COLO668 (cell line): ENCODE measurements around the gene PAPPA.

ENCODE experiments used
- DNase-seq: peaks from one replicate; lab custom pipeline; 2025; ENCODE audit not compliant: unreplicated experiment; lab: John Stamatoyannopoulos, UW

Gene PAPPA

GRCh38 chr9:116409129-116409528 is 255.5 kb downstream of the PAPPA start:
- no peak for DNase-seq

- no peak for DNase-seq
Observed at GRCh38 chr9:116409638-116410037, 256.0 kb downstream of the PAPPA start.

GRCh38 chr9:116411506-116411905 is 257.9 kb downstream of the PAPPA start:
- no peak for DNase-seq

- no peak for DNase-seq
Observed at GRCh38 chr9:116414374-116414773, 260.8 kb downstream of the PAPPA start.

- DNase-seq = no peak
Observed at GRCh38 chr9:116416421-116416820, 262.8 kb downstream of the PAPPA start.

GRCh38 chr9:116417464-116417863 is 263.9 kb downstream of the PAPPA start:
- no peak for DNase-seq

- no peak for DNase-seq
Observed at GRCh38 chr9:116419181-116419580, 265.6 kb downstream of the PAPPA start.

- no peak for DNase-seq
Observed at GRCh38 chr9:116420993-116421538, 267.5 kb downstream of the PAPPA start.

- no peak for DNase-seq
Observed at GRCh38 chr9:116422119-116422979, 268.8 kb downstream of the PAPPA start.

- no peak for DNase-seq
Observed at GRCh38 chr9:116423149-116423548, 269.6 kb downstream of the PAPPA start.

GRCh38 chr9:116425244-116425643 is 271.7 kb downstream of the PAPPA start:
- no peak for DNase-seq

GRCh38 chr9:116430849-116431248 is 277.3 kb downstream of the PAPPA start:
- DNase-seq = no peak

- no peak for DNase-seq
Observed at GRCh38 chr9:116432051-116432450, 278.5 kb downstream of the PAPPA start.

- no peak for DNase-seq
Observed at GRCh38 chr9:116434314-116434713, 280.7 kb downstream of the PAPPA start.

GRCh38 chr9:116435706-116436105 is 282.1 kb downstream of the PAPPA start:
- DNase-seq = no peak

- DNase-seq = no peak
Observed at GRCh38 chr9:116436121-116436520, 282.5 kb downstream of the PAPPA start.

- DNase-seq = no peak
Observed at GRCh38 chr9:116437411-116438370, 284.1 kb downstream of the PAPPA start.

- DNase-seq = no peak
Observed at GRCh38 chr9:116442528-116442927, 288.9 kb downstream of the PAPPA start.

- DNase-seq = no peak
Observed at GRCh38 chr9:116447934-116448333, 294.3 kb downstream of the PAPPA start.

GRCh38 chr9:116448431-116448830 is 294.8 kb downstream of the PAPPA start:
- no peak for DNase-seq

GRCh38 chr9:116449949-116450348 is 296.4 kb downstream of the PAPPA start:
- DNase-seq = no peak
